Stimulated activated CD4-positive, alpha-beta T cell treated with anti-CD3 and anti-CD28 coated beads, Interleukin-15, amount 100 ng/mL, for 48 hours (primary cell): ENCODE results near the gene WWC2.
"Not testable (repeated sequence)": the region's sequence is repeated elsewhere in the genome, so short reads cannot be mapped to it uniquely, and the experiment has no call there.

Experiments used
- DNase-seq, 2 donors: peaks; one replicate each; pipeline ENCODE4 v3.0.0-alpha.2; 2020; ENCODE audit warnings: low read depth in 2 of 2

WWC2 gene

DNA sequence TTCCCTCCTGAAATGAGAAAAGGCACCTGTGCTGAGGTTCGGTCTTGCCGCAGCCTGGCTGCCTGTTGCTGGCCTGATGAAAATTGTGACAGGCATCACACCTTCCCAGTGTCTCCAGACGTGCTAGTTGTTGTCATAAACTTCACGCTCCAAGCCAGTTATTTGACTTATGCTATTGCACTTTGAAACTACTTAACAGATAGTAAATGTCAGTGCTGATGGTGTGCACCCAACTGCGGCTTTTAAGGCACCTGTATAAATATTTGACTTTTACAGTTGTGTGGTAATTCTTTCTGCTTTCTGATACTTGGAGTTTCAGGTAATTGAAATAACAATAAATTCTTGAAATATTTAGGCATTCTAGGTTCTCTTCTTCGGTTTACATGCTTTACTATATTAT lies 1.8 kb downstream of the WWC2 start:
- no peak for DNase-seq

DNA sequence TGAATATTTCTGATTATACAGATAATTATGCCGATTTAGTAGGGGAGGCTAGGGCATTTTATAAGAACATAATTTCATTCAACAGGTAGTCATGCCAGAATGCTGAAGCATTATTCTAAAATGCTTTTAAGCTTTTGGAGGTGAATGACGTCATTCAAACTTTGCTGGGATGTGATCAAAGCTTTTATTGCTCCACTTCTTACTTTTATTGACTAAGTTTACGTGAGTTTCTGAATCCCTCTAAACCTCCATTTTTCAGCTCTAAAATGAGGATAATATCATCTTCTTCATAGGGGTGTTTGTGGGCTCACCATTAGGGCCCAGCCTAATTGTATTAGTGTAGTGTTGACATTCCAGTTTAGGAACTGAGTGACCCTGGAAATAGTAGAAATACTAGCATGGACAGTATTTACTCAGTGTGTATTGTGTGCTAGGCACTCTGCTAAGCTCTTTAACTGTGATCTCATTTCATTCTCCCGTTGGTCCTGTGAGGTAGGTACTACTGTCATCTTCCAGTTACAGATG lies 3.0 kb downstream of the WWC2 start:
- DNase-seq, result no peak

DNA sequence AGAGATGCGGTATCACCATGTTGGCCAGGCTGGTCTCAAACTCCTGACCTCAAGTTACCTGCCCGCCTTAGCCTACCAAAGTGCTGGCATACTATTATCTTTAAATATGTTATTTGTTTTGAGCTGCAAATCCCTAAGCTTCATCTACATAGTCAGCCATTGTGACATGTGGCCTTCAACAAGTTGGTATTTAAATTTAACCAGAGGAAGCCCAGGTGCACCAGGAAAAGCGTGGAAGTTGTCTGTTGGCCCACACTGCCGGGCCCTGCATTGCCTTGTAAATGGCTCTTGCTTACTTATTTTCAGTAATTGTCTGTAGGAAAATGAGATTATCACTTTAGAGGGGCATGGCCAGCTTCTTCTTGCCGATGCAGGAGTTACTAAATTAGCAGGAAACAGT lies 6.0 kb downstream of the WWC2 start:
- no peak for DNase-seq

DNA sequence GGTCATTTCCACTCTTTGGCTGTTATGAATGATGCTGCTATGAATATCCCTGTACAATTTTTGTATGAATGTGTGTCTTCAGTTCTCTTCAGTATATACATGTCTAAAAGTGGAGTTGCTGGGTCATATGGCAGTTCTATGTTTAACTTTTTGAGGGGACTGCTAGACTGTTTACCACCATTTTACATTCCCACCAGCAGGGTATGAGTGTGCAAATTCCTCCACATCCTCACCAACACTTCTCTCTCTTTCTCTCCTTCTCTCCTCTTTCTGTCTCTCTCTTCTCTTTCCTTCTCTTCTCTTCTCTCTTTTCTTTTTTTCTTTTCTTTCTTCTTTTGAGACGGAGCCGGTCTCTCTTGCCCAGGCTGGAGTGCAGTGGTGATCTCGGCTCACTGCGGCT lies 7.8 kb downstream of the WWC2 start:
- no peak for DNase-seq

DNA sequence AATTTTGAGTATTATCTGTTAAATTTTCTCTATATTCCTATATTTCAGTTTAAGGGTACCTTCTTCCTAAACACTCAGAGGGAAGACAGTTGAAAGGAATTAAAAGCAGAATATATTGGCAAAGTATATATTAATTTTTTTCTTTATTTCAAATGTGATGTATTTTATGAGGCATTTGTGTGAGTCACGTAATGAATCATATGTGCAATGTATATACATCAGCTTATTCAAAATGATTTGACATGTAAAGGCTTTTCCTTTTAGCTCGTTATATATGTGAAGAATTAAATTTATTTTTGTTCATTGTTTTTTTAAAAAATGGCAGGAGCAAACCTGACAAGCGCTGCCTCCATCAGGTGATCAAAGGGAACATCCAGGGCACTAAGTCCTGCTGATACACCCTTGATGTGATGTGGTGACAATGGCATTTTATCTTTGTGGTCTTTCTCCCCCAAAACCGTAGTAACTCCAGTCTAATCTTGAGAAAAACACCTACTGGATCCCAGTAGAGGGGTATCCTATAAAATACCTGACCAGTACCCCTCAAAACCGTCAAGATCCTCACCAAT lies 8.9 kb downstream of the WWC2 start:
- no peak for DNase-seq

DNA sequence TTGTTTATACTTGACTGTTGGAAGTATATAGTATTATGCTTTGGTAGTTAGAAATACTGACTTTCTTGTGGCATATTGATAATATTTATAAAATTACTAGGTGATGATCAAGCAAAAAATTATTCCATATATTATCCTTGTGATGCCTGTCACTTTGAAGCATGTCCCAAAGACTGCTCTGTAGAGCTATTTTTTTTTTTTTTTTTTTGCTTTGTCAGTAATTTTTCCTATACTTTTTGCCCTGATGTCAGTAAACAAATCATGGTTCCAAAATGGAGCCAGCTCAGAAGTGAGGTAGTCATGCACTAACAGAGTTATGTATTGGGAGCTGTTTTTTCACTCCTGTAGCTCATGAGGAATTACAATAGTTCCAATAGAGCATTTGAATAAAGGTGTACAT lies 11.2 kb downstream of the WWC2 start:
- no peak for DNase-seq

DNA sequence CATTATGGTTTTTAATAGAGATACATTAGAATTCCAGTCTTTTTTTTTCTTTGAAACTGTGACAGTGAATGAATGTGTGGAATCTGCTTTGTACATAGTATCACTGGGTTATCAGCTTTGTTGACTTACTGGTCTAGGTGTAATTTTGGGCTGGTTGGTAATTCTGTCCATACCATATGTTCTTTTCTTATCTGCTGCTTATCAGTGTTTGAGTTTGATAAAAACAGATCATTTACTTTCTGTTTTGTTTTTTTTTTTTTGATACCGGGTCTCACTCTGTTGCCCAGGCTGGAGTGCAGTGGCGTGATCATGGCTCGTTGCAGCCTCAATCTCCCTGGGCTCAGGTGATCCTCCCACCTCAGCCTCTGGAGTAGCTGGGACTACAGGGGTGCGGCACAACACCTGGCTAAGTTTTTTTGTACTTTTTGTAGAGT lies 12.4 kb downstream of the WWC2 start:
- DNase-seq, result no peak

DNA sequence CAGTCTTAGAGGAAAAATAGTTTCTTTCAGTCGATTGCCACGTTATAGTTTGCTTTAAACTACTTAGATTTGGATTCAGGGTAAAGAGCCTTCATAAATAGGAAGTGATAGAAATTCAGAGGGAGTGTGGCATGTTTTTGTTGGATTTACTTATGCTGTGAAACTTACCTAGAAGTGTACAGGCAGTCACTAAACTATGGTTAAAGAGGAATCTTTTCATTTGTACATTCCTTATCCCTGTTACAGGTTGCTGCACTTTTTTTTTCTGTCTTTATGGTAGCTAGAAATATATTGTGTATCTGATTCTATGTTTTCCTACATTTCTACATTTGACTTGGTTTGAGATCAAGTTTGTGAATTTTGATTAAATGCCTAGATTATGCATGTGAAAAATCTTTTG lies 19.1 kb downstream of the WWC2 start:
- DNase-seq, result no peak

DNA sequence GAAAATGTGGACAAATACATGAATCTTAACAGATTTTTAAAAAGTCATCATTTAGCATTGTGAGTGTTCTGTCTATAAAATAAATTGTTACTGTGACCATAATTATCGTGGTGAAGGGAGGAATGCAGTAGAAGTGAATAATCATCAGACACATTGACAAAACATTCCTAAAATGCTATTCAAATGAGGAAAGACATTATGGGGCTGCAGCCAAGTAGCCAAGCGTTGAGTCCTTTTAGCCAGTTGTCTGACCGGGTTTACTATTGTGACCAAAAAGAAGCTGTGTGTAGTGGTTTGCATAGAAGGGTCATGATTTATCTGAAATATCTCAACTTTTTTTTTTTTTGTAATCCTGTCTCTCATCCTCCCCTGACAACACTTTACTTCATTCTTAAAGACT lies 19.5 kb downstream of the WWC2 start:
- DNase-seq, result no peak

DNA sequence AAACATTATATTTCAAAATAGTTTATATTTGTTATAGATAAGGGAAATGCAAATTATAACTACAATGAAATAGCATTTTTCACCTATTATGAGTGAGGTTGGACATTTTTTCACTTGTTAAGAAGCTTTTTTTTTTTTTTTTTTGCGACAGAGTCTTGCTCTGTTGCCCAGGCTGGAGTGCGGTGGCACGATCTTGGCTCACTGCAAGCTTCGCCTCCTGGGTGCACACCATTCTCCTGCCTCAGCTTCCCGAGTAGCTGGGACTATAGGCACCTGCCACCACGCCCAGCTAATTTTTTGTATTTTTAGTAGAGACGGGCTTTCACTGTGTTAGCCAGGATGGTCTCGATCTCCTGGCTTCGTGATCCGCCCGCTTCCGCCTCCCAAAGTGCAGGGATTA lies 22.6 kb downstream of the WWC2 start:
- DNase-seq, result not testable (repeated sequence)

DNA sequence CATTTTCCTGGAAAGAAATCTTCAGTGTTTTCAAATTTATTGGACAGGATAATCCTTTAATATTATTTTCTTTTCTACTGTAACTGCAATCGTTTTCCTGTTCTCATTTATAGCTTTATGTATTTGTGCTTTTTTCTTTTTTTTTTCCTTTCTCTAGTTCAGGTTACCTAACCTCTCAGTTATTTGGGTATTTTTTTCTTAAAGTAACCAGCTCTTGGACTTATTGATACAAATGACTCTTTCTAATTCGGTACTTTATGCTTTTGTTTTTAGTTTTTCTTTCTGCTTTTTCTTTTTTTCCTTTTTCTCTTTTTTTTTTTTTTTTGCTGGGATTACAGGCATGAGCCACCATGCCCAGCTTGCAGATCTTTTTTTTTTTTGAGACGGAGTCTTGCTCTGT lies 25.2 kb downstream of the WWC2 start:
- no peak for DNase-seq

DNA sequence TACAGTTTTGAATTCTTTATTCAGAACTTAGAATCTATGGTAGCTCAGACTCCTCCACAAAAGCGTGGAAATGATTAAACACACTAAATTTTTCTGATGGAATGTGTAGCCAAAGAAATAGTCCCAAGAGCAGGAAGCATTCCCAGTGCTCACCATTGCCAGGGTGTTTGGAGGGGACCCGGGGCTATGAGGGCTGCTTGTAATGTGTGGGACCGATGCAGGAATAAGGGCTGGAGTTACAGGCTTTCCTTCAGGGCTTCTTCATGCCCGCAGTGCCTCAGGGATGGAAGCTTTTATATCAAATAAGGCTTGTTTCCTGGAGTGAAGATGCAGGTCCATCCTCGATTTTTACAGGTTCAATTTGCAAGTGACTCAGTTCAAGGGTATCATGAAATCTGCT lies 25.8 kb downstream of the WWC2 start:
- DNase-seq, result no peak

DNA sequence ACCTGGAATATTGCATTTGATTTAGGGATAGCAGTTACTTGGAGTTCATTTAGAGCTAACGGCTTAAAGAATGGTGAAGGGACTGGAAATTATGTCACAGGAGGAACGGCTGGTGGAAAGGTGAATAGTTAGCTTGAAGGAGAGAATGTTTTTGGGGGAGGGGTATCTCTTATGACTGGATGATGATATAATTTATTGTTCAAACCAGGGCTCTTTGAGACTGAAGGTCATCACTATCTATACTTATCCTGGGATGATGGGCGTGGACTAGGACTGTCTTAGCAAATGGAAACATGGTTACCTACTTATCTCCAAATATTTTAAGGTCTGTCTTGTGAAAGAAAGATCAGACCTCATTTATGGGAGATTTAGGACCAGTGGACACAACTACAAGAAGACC lies 30.1 kb downstream of the WWC2 start:
- no peak for DNase-seq

DNA sequence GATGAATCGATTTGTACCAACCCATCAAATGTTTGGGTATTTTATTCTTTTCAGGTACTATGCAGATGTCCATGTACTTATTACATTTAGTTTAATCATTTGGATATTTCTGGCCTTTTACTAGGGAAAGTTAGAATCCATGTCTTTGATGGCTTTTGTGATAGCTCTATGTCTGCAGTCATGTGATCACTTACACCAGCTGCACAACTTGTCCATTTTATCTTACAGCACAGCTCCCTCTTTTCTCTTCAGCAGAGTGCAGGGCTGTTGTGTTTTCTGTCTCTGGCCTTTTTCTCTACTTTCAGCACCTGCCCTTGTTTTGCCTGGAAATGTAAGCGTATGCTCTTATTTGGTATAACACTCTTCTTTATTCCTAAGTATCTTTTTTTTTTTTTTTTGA lies 30.6 kb downstream of the WWC2 start:
- no peak for DNase-seq

DNA sequence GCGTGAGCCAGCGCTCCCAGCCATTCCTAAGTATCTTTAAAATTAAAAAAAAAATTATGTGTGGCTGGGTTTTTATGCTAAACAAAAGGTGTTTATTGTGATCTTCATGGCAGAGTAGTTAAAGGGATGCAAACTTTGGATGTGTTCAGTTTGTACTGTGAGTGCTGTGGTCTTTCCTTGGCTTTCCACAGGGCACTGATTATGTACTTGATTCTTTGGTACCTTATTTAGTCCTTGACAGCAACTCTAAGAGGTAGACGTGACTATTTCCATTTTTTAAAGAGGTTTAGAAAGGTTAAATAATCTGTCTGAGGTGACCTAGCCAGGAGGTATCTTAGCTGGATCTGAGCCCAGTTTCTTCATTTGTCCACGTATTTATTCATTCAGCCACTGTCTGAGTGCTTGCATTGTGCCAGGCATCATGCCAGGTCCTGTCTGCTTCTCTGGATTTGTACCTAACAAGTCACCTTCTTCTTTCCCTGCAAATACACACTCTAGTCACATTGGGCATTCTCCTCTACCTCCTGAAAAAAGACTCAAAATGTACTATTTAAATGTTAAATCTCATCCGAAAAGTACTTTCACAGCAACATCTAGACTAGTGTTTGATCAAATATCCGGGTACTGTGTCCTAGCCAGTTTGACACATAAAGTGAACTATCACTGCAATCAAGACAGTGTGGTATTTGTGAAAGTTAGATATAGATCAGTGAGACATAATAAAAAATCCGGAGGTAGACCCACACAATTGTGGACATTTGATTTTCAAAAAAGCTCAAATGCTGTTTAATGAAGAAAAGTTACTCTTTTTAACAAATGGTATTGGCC lies 31.5 kb downstream of the WWC2 start:
- no peak for DNase-seq

DNA sequence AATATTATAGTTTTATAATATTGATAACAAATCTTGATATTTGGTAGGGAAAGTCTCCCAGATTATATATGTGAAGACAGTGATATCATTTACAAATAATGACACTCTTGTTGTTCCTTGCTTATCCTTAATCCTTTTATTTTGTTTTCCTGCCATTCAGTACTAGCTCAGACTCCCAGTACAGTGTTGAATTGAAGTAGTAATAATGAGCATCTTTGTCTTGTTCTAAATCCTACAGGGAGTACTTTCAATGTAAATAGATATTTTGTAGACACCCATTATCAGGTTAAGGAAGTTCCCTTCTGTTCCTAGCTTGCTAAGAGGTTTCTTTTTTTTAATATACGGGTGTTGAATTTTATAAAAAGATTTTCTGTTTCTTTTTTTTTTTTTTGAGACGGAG lies 33.0 kb downstream of the WWC2 start:
- DNase-seq, result no peak

DNA sequence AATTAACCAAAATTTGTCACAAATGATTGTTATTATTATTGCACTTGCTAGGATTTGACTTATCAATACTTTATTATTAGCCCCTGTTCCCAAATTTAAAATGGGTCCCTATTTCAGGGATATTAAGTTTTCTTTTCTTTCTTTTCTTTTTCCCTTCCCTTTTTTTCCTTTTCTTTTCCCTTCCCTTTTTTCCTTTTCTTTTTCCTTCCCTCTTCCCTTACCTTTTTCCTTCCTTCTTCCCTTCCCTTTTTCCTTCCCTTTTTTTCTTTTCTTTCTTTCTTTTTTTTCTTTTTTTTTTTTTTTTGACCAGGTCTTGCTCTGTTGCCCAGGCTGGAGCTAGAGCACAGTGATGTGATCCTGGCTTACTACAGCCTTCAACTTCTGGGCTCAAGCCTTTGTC lies 33.8 kb downstream of the WWC2 start:
- no peak for DNase-seq

DNA sequence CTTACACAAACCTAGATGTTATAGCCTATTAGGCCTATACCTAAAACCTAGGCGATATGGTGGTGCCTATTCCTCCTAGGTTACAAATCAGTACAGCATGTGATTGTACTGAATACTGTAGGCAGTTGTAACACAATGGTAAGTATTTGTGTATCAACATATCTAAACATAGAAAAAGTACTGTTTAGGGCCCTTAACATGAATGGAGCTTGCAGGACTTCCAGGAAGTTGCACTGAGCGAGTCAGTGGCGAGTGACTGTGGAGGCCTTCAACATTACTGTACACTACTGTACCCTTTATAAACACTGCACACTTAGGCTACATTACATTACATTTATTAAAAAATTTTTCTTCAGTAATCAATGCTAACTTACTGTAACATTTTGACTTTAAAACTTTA lies 37.8 kb downstream of the WWC2 start:
- no peak for DNase-seq

DNA sequence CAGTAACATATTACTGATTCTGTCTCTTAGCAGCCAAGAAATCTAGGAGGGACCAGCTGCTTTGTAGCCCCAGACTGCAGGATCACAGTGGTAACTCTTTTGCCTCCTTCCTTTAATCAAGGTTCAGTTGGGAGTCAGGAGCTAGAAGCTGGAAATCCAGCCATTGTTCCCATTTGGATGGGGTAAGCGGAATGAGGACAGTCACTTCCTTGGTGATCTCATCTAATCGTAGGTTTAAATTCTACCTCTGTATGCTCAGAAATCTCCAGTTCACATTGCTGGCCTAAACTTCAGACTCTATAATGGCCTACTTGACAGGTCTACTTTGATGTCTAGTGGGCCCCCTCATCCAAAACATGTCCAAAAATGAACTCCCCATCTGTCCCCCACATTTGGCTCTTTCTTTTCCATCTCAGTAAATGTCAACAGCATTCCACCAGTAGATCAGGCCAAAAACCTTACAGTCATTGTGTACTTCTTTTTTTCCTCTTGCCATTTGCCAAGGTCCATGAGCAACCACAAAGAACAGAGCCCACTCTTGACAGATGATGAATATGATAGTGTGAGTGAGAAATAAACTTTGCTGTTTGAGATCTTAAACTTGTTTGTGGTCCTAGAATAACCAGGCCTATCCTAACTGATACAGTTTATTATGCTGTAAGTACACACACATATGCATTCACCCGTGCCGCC lies 40.1 kb downstream of the WWC2 start:
- no peak for DNase-seq

DNA sequence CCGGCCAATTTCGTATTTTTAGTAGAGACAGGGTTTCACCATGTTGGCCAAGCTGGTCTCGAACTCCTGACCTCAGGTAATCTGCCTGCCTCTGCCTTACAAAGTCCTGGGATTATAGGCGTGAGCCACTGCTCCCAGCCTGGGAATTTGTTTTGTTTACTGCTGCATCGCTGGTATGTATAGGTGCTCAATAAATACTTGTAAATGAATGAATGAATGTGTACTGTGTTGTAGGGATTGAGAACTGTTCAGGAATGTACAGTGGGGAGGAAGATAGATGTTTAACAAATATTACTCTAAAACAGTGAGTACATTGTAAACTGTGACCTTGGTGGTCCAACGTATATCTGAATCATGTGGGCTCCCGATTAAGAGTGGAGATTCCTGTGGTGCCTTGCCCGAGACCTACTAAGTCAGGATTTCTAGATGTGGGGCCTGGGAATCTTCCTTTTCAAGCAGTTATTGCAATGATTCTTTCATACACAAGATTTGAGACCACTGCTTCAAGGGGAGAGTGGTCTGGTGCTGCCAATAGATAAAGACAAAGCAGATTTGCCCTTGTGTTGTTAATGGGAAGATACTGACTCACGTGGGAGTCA lies 41.0 kb downstream of the WWC2 start:
- no peak for DNase-seq

DNA sequence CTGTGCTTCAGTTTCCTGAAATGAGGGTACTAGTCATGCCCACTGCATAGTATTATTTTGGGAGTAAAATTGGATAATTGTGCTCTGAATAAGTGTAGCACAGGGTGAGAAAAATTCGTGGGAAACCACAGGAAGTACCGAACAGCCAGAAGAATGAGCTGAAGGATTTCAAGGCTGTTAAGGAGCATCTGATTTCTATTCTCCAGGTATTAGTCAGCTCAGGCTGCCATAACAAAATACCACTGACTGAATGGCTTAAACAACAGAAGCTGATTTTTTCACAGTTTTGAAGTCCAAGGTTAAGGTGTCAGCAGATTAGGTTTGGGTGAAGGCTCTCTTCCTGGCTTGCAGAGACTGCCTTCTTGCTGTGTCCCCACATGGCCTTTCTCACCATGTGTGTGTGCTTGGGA lies 41.9 kb downstream of the WWC2 start:
- no peak for DNase-seq

DNA sequence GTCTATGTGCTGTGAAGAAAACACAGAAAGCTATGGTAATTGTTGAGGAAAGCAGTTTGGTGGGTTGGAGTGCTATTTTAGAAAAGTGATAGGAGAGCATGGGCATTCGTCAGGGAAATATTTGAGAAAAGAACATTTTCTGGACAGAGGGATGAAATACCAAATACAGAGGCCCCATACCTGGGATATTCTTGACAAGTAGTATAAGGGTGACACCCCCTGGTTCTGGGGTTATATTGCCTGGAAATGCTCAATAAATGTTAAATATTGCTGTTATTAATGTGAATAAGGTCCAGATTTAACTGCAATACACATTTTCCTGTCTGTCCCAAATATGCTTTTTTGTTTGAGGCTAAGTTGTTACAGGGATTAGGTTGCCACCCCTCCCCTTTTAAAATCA lies 42.9 kb downstream of the WWC2 start:
- DNase-seq, result no peak
